WTC11 (cell line): ENCODE measurements around the gene ENTPD6.

Experiments
- ARID4B ChIP-seq: sonication (generic); formaldehyde crosslinking; IDR thresholded peaks from 2 replicates; pipeline ENCODE4 v1.8.0; 2023; ENCODE audit warnings: missing genetic modification reagents, mild to moderate bottlenecking, borderline replicate concordance
- CTCF ChIP-seq: fragments of 200-600 bp; IDR thresholded peaks from 2 replicates; pipeline ENCODE4 v1.8.0; 2022; ENCODE audit warnings: antibody characterized with exemption
- MAX ChIP-seq: sonication (generic); formaldehyde crosslinking; IDR thresholded peaks from 2 replicates; pipeline ENCODE4 v1.8.0; 2022; ENCODE audit warnings: mild to moderate bottlenecking, missing genetic modification reagents
- SMAD4 ChIP-seq: sonication (generic); formaldehyde crosslinking; IDR thresholded peaks from 2 replicates; pipeline ENCODE4 v1.8.0; 2022; ENCODE audit warnings: mild to moderate bottlenecking, missing genetic modification reagents

GRCh38 chr20:25247518-25247955, 52.0 kb downstream of the ENTPD6 start:
- TF ChIP-seq MAX (CRISPR knock-in tag) (no peak), SMAD4 (CRISPR knock-in tag) (no peak), ARID4B (CRISPR knock-in tag) (no peak), CTCF (no peak)
